Activated T-helper 2 cell treated with anti-CD3 and anti-CD28 coated beads, Interferon-gamma antibody, Interleukin-2, Interleukin-4, amounts not matched to agents 10 μg/mL and 5 μg/mL and 100 μg/mL, durations not matched to agents 14 hours and 24 hours and 36 hours (primary cell): ENCODE data around the gene CHKB. TPM values are rescaled to one million over a fixed set of nuclear protein-coding genes. Genes with fewer than 3 reads are reported as not detected.
A peak's percentile ranks its signal among the peaks of the same experiment; 100 is the strongest.
"Not testable (repeated sequence)": the region's sequence is repeated elsewhere in the genome, so short reads cannot be mapped to it uniquely, and the experiment has no call there.

Experiments used
- DNase-seq: peaks from one replicate; pipeline ENCODE4 v3.0.0; 2021; ENCODE audit warnings: low spot score
- H3K27ac Mint-ChIP-seq: one replicate; pipeline ENCODE4 v1.8.0; 2021; ENCODE audit warnings: mixed read lengths
- H3K27me3 Mint-ChIP-seq: one replicate; pipeline ENCODE4 v1.8.0; 2021; ENCODE audit warnings: low read depth, mixed read lengths
- H3K36me3 Mint-ChIP-seq: one replicate; pipeline ENCODE4 v1.8.0; 2021; ENCODE audit warnings: low read depth, mixed read lengths
- H3K4me1 Mint-ChIP-seq: one replicate; pipeline ENCODE4 v1.8.0; 2021; ENCODE audit warnings: low read depth, mixed read lengths
- H3K4me3 Mint-ChIP-seq: one replicate; pipeline ENCODE4 v1.8.0; 2021; ENCODE audit warnings: low read depth, mild to moderate bottlenecking, moderate library complexity, mixed read lengths
- H3K9me3 Mint-ChIP-seq: one replicate; pipeline ENCODE4 v1.8.0; 2021; ENCODE audit warnings: mixed read lengths
- intact Hi-C: fragments of 100-400 bp; cut with micrococcal nuclease; formaldehyde crosslinking; loops from one replicate; pipeline ENCODE4 v1.15.1; 2023
- total RNA-seq: library from RNA; stranded (reverse); gene quantifications from 2 replicates; pipeline ENCODE4 v1.2.3, GENCODE V29; 2022

The CHKB gene
- total RNA-seq, 1 donor from 2014 or later = 90.9 TPM

- intact Hi-C loops = loop anchor here (2.0 kb wide), 2 partner anchors 13 to 17 kb away; partner anchors contain the start of gene TYMP
- H3K27me3 Mint-ChIP-seq = no peaks in the 10 kb centered on the region
- H3K4me1 Mint-ChIP-seq = peaks cover 53% of the 10 kb centered on the region
- H3K4me3 Mint-ChIP-seq = peak overlapping the region; percentile 21
- no peaks in the 10 kb centered on the region for H3K9me3 Mint-ChIP-seq
- H3K27ac Mint-ChIP-seq = peak overlapping the region; percentile 22
- peak; percentile 73 for DNase-seq
- H3K36me3 Mint-ChIP-seq = no peaks in the 10 kb centered on the region
Measured at GRCh38 chr22:50544078-50544745, 38.4 kb downstream of the CHKB start.

- Mint-ChIP-seq H3K9me3 (no peaks in the 10 kb centered on the region), H3K4me1 (peaks cover 62% of the 10 kb centered on the region), H3K4me3 (no peak overlapping the region), H3K27ac (peak overlapping the region; percentile 88), H3K36me3 (no peaks in the 10 kb centered on the region), H3K27me3 (no peaks in the 10 kb centered on the region)
- no peak for DNase-seq
- intact Hi-C loops = no loop called here
Measured at GRCh38 chr22:50542416-50542927, 40.2 kb downstream of the CHKB start.

GRCh38 chr22:50541667-50542026 lies 41.0 kb downstream of the CHKB start:
- DNase-seq = peak; percentile 25
- H3K27me3 Mint-ChIP-seq, intact Hi-C loops, H3K9me3 Mint-ChIP-seq, H3K4me3 Mint-ChIP-seq, H3K36me3 Mint-ChIP-seq: not testable (repeated sequence)
- Mint-ChIP-seq H3K4me1 (peaks cover 63% of the 10 kb centered on the region), H3K27ac (peak overlapping the region; percentile 88)

- no peak for DNase-seq
- peak overlapping the region; percentile 42 for H3K4me3 Mint-ChIP-seq
- intact Hi-C loops = no loop called here
- no peaks in the 10 kb centered on the region for H3K36me3 Mint-ChIP-seq
- no peaks in the 10 kb centered on the region for H3K27me3 Mint-ChIP-seq
- H3K4me1 Mint-ChIP-seq = peaks cover 56% of the 10 kb centered on the region
- H3K27ac Mint-ChIP-seq = peak overlapping the region; percentile 88
- no peaks in the 10 kb centered on the region for H3K9me3 Mint-ChIP-seq
Measured at GRCh38 chr22:50540381-50540780, 42.3 kb downstream of the CHKB start.

GRCh38 chr22:50537765-50538164 lies 44.9 kb downstream of the CHKB start:
- intact Hi-C loops = loop anchor here (2.0 kb wide), 1 partner anchor 83 kb away; no protein-coding TSS in a partner anchor
- Mint-ChIP-seq H3K4me1 (peaks cover 65% of the 10 kb centered on the region), H3K4me3 (no peak overlapping the region), H3K9me3 (no peaks in the 10 kb centered on the region), H3K27ac (peak overlapping the region; percentile 81), H3K27me3 (no peaks in the 10 kb centered on the region), H3K36me3 (no peaks in the 10 kb centered on the region)
- no peak for DNase-seq

- Mint-ChIP-seq H3K4me1 (peaks cover 53% of the 10 kb centered on the region), H3K4me3 (no peak overlapping the region), H3K9me3 (no peaks in the 10 kb centered on the region), H3K36me3 (no peaks in the 10 kb centered on the region), H3K27me3 (no peaks in the 10 kb centered on the region), H3K27ac (no peak overlapping the region)
- intact Hi-C loops = no loop called here
- no peak for DNase-seq
Measured at GRCh38 chr22:50536226-50536625, 46.4 kb downstream of the CHKB start.

- DNase-seq = no peak
- Mint-ChIP-seq H3K27me3 (no peaks in the 10 kb centered on the region), H3K9me3 (no peaks in the 10 kb centered on the region), H3K27ac (no peak overlapping the region), H3K36me3 (no peaks in the 10 kb centered on the region), H3K4me1 (peaks cover 44% of the 10 kb centered on the region), H3K4me3 (no peak overlapping the region)
- intact Hi-C loops = no loop called here
Measured at GRCh38 chr22:50535113-50535512, 47.5 kb downstream of the CHKB start.

- not testable (repeated sequence) for H3K36me3 Mint-ChIP-seq
- peak overlapping the region; percentile 21 for H3K27ac Mint-ChIP-seq
Measured at GRCh38 chr22:50533856-50534711, 48.6 kb downstream of the CHKB start.

GRCh38 chr22:50532824-50533796 lies 49.5 kb downstream of the CHKB start:
- Mint-ChIP-seq H3K27ac (peak overlapping the region; percentile 81), H3K4me3 (peak overlapping the region; percentile 91), H3K27me3 (no peaks in the 10 kb centered on the region), H3K9me3 (no peaks in the 10 kb centered on the region), H3K4me1 (peaks cover 34% of the 10 kb centered on the region), H3K36me3 (peaks cover 5% of the 10 kb centered on the region)
- intact Hi-C loops = no loop called here
- DNase-seq = no peak

More at GRCh38 chr22:50533856-50534711, 48.6 kb downstream of the CHKB start:
- H3K4me3 Mint-ChIP-seq, H3K9me3 Mint-ChIP-seq, intact Hi-C loops, DNase-seq, H3K27me3 Mint-ChIP-seq: not testable (repeated sequence)
- peaks cover 35% of the 10 kb centered on the region for H3K4me1 Mint-ChIP-seq

- peak overlapping the region; percentile 91 for H3K4me3 Mint-ChIP-seq
- H3K27ac Mint-ChIP-seq = peak overlapping the region; percentile 98
- H3K9me3 Mint-ChIP-seq = no peaks in the 10 kb centered on the region
- no peaks in the 10 kb centered on the region for H3K27me3 Mint-ChIP-seq
- peaks cover 12% of the 10 kb centered on the region for H3K36me3 Mint-ChIP-seq
- peak; percentile 14 for DNase-seq
- intact Hi-C loops = loop anchor here (1.0 to 2.0 kb wide), 4 partner anchors 7 to 89 kb away; partner anchors contain the start of genes CHKB and KLHDC7B
- peaks cover 37% of the 10 kb centered on the region for H3K4me1 Mint-ChIP-seq
Measured at GRCh38 chr22:50531962-50532674, 50.5 kb downstream of the CHKB start.

GRCh38 chr22:50531546-50531961 lies 51.1 kb downstream of the CHKB start:
- Mint-ChIP-seq H3K4me3 (peak overlapping the region; percentile 91), H3K4me1 (peaks cover 38% of the 10 kb centered on the region), H3K27me3 (no peaks in the 10 kb centered on the region), H3K36me3 (peaks cover 17% of the 10 kb centered on the region), H3K27ac (peak overlapping the region; percentile 98), H3K9me3 (no peaks in the 10 kb centered on the region)
- DNase-seq = peak; percentile 70
- intact Hi-C loops = loop anchor here (1.0 to 2.0 kb wide), 4 partner anchors 8 to 90 kb away; partner anchors contain the start of genes CHKB and KLHDC7B
